Stimulated activated effector memory CD8-positive, alpha-beta T cell treated with anti-CD3 and anti-CD28 coated beads, Interleukin-12 subunit alpha, Interleukin-12 subunit beta, amount 100 ng/mL, for 72 hours (primary cell): ENCODE results near the gene SLIT3.

ENCODE experiments used
- ATAC-seq: fragments of 150-1000 bp; cut with Tn5 transposase; 2 replicates; pipeline ENCODE4 v1.10.0; 2021
- DNase-seq, 2 donors: peaks; one replicate each; pipeline ENCODE4 v3.0.0; 2021 to 2022; ENCODE audit warnings: low spot score in 2 of 2
- H3K27ac Mint-ChIP-seq: one replicate; pipeline ENCODE4 v1.8.0; 2022; ENCODE audit warnings: mild to moderate bottlenecking, mixed read lengths
- H3K36me3 Mint-ChIP-seq: one replicate; pipeline ENCODE4 v1.8.0; 2022; ENCODE audit warnings: mild to moderate bottlenecking, mixed read lengths
- H3K4me1 Mint-ChIP-seq: one replicate; pipeline ENCODE4 v1.8.0; 2022; ENCODE audit warnings: mixed read lengths
- H3K4me3 Mint-ChIP-seq: one replicate; pipeline ENCODE4 v1.8.0; 2022; ENCODE audit warnings: mild to moderate bottlenecking, mixed read lengths
- H3K9me3 Mint-ChIP-seq: one replicate; pipeline ENCODE4 v1.8.0; 2022; ENCODE audit warnings: mixed read lengths

Gene SLIT3

DNA sequence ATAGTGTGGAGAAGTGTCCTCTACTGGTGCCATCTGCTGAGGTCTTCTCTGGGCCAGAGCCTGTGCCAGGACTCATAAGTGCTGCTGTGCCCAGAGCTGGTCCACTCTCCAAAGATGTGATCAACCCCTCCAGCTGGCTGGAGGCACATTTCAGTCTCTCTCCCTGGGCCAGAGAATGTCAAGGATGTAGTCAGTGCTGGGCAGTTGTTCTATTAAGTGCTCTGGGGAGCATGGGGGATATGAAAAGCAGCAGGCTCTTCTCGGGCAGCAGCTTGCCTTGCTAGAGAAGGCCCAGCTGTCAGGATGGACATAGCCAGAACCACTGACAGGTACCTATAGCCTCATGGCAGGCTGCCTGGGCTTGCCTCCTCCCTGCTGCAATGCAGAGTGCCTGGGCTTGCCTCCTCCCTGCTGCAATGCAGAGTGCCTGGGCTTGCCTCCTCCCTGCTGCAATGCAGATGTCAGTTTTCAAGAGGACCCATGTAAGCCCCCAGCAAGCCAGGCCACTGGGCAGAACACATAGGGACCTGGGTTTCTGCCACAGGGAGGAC is 564.6 kb downstream of the SLIT3 start:
- peak; percentile 36 for ATAC-seq
- H3K9me3 Mint-ChIP-seq, result no peaks in the 10 kb centered on the region
- H3K4me3 Mint-ChIP-seq, result no peak overlapping the region
- no peak for DNase-seq
- no peaks in the 10 kb centered on the region for H3K36me3 Mint-ChIP-seq
- H3K4me1 Mint-ChIP-seq, result no peaks in the 10 kb centered on the region
- no peak overlapping the region for H3K27ac Mint-ChIP-seq

GRCh38 chr5:168734620-168735300 is 566.2 kb downstream of the SLIT3 start:
- H3K4me3 Mint-ChIP-seq, result no peak overlapping the region
- no peak for DNase-seq
- H3K9me3 Mint-ChIP-seq, result peaks cover 8% of the 10 kb centered on the region
- H3K27ac Mint-ChIP-seq, result no peak overlapping the region
- no peaks in the 10 kb centered on the region for H3K36me3 Mint-ChIP-seq
- ATAC-seq, result peak; percentile 24
- H3K4me1 Mint-ChIP-seq, result no peaks in the 10 kb centered on the region

GRCh38 chr5:168734119-168734518 is 566.8 kb downstream of the SLIT3 start:
- no peak overlapping the region for H3K4me3 Mint-ChIP-seq
- no peak for DNase-seq
- H3K27ac Mint-ChIP-seq, result no peak overlapping the region
- no peak for ATAC-seq
- peaks cover 9% of the 10 kb centered on the region for H3K9me3 Mint-ChIP-seq
- no peaks in the 10 kb centered on the region for H3K4me1 Mint-ChIP-seq
- H3K36me3 Mint-ChIP-seq, result no peaks in the 10 kb centered on the region

- peaks cover 22% of the 10 kb centered on the region for H3K9me3 Mint-ChIP-seq
- no peaks in the 10 kb centered on the region for H3K4me1 Mint-ChIP-seq
- ATAC-seq (no peak), DNase-seq (no peak)
- H3K4me3 Mint-ChIP-seq, result no peak overlapping the region
- no peaks in the 10 kb centered on the region for H3K36me3 Mint-ChIP-seq
- no peak overlapping the region for H3K27ac Mint-ChIP-seq
Measured at GRCh38 chr5:168728546-168729211, 572.3 kb downstream of the SLIT3 start.

DNA sequence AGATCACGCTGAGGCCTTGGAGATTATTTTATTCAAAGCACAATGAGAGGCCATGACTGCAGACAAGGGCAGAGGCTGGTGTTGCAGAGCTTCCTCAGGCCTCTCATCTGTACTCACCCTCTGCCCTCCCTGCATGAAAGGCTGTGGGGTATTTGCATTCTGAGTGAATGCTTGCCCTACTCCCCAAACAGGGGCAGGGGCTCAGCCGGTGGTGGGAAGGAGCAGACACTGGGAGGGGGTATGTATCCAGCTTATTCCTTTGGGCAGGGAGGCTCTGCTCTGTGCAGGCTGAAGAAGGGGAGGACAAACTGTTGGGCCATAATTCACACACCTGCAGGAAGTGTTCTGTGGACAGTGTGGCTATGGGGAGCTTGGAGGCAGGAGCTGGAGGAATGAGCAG is 573.4 kb downstream of the SLIT3 start:
- Mint-ChIP-seq H3K27ac (no peak overlapping the region), H3K9me3 (peaks cover 22% of the 10 kb centered on the region), H3K4me3 (no peak overlapping the region), H3K4me1 (no peaks in the 10 kb centered on the region), H3K36me3 (no peaks in the 10 kb centered on the region)
- DNase-seq (no peak), ATAC-seq (no peak)

GRCh38 chr5:168726342-168726741 is 574.6 kb downstream of the SLIT3 start:
- DNase-seq (no peak), ATAC-seq (no peak)
- no peak overlapping the region for H3K4me3 Mint-ChIP-seq
- H3K27ac Mint-ChIP-seq, result no peak overlapping the region
- no peaks in the 10 kb centered on the region for H3K36me3 Mint-ChIP-seq
- no peaks in the 10 kb centered on the region for H3K4me1 Mint-ChIP-seq
- H3K9me3 Mint-ChIP-seq, result peaks cover 22% of the 10 kb centered on the region

DNA sequence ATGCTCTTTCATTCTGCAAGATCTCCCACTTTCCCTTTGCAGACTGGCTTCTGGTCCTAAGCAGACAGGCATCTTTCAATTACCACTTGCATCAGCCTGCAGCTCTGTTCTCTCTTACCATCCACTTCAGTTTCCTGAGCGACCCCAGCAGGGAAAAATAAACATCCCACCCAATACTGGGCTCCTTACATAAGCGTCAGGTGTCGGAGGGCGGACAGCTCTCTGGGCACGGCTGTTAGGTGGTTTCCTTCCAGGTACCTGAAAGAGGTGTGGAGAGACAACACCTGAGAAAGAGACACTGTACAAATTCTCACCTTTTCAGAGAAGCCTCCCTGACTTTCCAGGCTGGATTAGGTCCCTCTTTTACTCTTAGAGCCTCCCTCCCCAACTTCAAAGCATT is 576.7 kb downstream of the SLIT3 start:
- Mint-ChIP-seq H3K36me3 (no peaks in the 10 kb centered on the region), H3K4me1 (no peaks in the 10 kb centered on the region), H3K9me3 (peaks cover 14% of the 10 kb centered on the region), H3K4me3 (no peak overlapping the region), H3K27ac (no peak overlapping the region)
- no peak for DNase-seq
- no peak for ATAC-seq

- H3K36me3 Mint-ChIP-seq, result no peaks in the 10 kb centered on the region
- ATAC-seq (no peak), DNase-seq (no peak)
- H3K4me1 Mint-ChIP-seq, result no peaks in the 10 kb centered on the region
- H3K9me3 Mint-ChIP-seq, result peaks cover 8% of the 10 kb centered on the region
- no peak overlapping the region for H3K4me3 Mint-ChIP-seq
- no peak overlapping the region for H3K27ac Mint-ChIP-seq
Measured at GRCh38 chr5:168723037-168723436, 577.9 kb downstream of the SLIT3 start.

DNA sequence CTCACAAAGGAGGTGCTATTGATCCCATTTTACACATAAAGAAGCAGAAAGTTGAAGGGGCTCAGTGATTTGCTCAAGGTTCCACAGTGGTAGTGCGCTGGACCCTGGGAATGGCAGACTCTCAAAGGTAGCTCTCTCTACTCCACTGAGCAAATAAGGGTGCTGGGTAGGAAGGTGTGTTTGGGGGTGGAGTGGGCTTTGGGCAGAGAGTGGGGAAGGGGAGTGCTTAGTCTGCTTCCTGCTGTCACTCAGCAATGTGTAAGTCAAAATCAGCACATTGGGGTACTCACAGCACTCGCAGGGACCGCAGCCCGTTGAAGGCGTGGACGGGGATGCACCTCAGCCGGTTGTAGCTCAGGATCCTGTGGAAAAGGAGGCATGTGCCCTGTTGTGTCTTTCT is 579.0 kb downstream of the SLIT3 start:
- Mint-ChIP-seq H3K27ac (no peak overlapping the region), H3K36me3 (no peaks in the 10 kb centered on the region), H3K9me3 (no peaks in the 10 kb centered on the region), H3K4me3 (no peak overlapping the region), H3K4me1 (no peaks in the 10 kb centered on the region)
- ATAC-seq (no peak), DNase-seq (no peak)

GRCh38 chr5:168721002-168721753 is 579.8 kb downstream of the SLIT3 start:
- Mint-ChIP-seq H3K9me3 (no peaks in the 10 kb centered on the region), H3K36me3 (no peaks in the 10 kb centered on the region), H3K4me3 (no peak overlapping the region), H3K27ac (no peak overlapping the region), H3K4me1 (no peaks in the 10 kb centered on the region)
- DNase-seq, result no peak
- no peak for ATAC-seq

DNA sequence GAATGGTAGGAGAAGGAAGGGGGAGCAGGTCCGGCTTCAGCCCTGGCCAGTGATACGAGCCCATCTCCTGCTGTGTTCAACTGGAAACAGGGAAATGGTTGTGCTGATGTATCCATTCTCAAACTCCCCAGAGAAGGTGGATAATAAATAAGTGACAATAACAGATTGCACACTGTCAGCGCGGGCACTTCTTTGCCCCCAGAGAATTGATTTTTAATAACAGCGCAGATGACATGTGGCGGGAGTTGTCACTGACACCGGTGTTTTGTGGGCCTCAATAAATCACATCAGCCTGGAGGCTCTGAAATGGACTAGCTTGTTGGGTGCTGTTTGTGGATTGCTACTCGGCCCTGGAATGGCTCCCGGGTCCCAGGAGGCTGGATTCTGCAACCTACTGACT is 580.4 kb downstream of the SLIT3 start:
- H3K36me3 Mint-ChIP-seq, result no peaks in the 10 kb centered on the region
- no peaks in the 10 kb centered on the region for H3K4me1 Mint-ChIP-seq
- no peaks in the 10 kb centered on the region for H3K9me3 Mint-ChIP-seq
- ATAC-seq, result no peak
- H3K27ac Mint-ChIP-seq, result no peak overlapping the region
- H3K4me3 Mint-ChIP-seq, result no peak overlapping the region
- no peak for DNase-seq

DNA sequence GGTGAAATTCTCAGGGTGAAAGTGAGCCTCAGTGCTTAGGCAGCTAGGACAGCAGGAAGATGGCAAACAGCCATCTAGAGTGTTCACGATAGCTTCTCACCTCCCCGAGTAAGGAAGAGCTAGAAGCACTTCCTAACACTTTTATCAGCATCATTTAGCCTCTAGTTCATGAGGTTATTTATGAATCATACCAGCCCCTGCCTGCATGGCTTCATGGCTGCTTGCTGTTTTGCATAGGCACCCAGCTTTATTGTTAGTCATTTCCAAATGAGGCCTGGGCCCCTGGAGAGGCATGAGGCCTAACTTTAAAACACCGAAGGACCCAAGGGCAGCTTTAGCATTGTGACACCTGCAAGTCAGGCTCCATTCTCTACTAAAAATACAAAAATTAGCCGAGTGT is 586.9 kb downstream of the SLIT3 start:
- ATAC-seq, result no peak
- Mint-ChIP-seq H3K4me3 (no peak overlapping the region), H3K9me3 (no peaks in the 10 kb centered on the region), H3K27ac (no peak overlapping the region), H3K4me1 (no peaks in the 10 kb centered on the region), H3K36me3 (no peaks in the 10 kb centered on the region)
- no peak for DNase-seq

- Mint-ChIP-seq H3K27ac (no peak overlapping the region), H3K36me3 (no peaks in the 10 kb centered on the region), H3K4me1 (no peaks in the 10 kb centered on the region), H3K9me3 (no peaks in the 10 kb centered on the region), H3K4me3 (no peak overlapping the region)
- DNase-seq, result no peak
- no peak for ATAC-seq
Measured at GRCh38 chr5:168713051-168713450, 587.9 kb downstream of the SLIT3 start.

DNA sequence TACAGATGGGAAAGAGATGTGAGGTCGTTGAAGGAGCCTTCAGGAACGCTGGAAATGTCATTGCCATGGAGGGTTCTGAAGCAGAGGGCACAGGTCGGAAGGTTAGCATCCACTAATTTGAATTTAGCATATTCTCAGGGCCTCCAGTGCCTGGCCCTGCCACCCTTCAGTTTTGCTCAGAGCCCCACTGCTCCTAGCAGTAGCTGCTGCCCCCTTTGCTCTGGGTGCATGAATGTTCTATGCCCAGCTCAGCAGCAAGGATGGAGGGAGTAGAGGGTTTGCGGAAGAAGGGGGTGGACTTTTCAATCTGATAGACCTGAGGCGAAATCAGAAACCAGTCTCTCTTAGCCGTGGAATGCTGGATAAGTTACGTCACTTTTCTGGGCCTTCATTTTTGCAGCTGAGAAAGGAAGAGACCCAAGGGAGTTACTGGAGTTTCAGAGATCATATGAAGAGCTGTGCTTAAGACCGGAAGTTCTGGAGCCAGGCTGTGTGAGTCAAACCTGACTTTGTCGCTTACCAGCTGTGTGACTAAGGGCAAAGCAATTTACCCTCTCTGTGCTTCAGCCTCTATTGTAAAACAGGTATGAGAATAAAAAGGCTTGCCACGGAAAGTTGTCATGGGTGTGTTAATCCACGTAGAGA is 588.5 kb downstream of the SLIT3 start:
- no peaks in the 10 kb centered on the region for H3K36me3 Mint-ChIP-seq
- no peak overlapping the region for H3K27ac Mint-ChIP-seq
- no peaks in the 10 kb centered on the region for H3K4me1 Mint-ChIP-seq
- ATAC-seq (no peak), DNase-seq (no peak)
- no peak overlapping the region for H3K4me3 Mint-ChIP-seq
- H3K9me3 Mint-ChIP-seq, result no peaks in the 10 kb centered on the region

GRCh38 chr5:168710706-168711105 is 590.2 kb downstream of the SLIT3 start:
- no peak overlapping the region for H3K4me3 Mint-ChIP-seq
- DNase-seq (no peak), ATAC-seq (no peak)
- no peaks in the 10 kb centered on the region for H3K36me3 Mint-ChIP-seq
- no peaks in the 10 kb centered on the region for H3K4me1 Mint-ChIP-seq
- H3K27ac Mint-ChIP-seq, result no peak overlapping the region
- no peaks in the 10 kb centered on the region for H3K9me3 Mint-ChIP-seq
